Stomach (tissue), 19 donors: ENCODE measurements around the gene ZNF112. TPM values are rescaled to one million over a fixed set of nuclear protein-coding genes. Genes with fewer than 3 reads are reported as not detected.
"Not testable (repeated sequence)": the region's sequence is repeated elsewhere in the genome, so short reads cannot be mapped to it uniquely, and the experiment has no call there.

Experiments used
- DNase-seq, 2 donors: peaks; one replicate each; pipeline versions ENCODE4 v3.0.0 to v3.0.0-alpha.2; 2013 to 2019
- H3K27ac ChIP-seq, 5 donors: fragments of 200-600 bp in 4 of 5; sonication (generic) in 4 of 5; one replicate each; pipeline ENCODE4 v1.5.1; 2013 to 2019; ENCODE audit warnings: mild to moderate bottlenecking in 1 of 5, moderate library complexity in 1 of 5
- H3K27me3 ChIP-seq, 3 donors: fragments of 200-600 bp; sonication (generic); one replicate each; pipeline ENCODE4 v1.5.1; 2017 to 2019; ENCODE audit warnings: mixed run types in 1 of 3
- H3K36me3 ChIP-seq, 4 donors: fragments of 200-600 bp; sonication (generic); 1 replicate in 3 of 4; 2 replicates in 1 of 4; pipeline ENCODE4 v1.5.1; 2016 to 2019
- H3K4me1 ChIP-seq, 4 donors: fragments of 200-600 bp; sonication (generic); one replicate each; pipeline ENCODE4 v1.5.1; 2016 to 2019
- H3K4me3 ChIP-seq, 4 donors: fragments of 200-600 bp; sonication (generic) in 3 of 4; one replicate each; pipeline ENCODE4 v1.5.1; 2016 to 2019; ENCODE audit warnings: mild to moderate bottlenecking in 1 of 4
- H3K9me3 ChIP-seq, 4 donors: fragments of 200-600 bp; sonication (generic); one replicate each; pipeline ENCODE4 v1.5.1; 2016 to 2019
- CTCF ChIP-seq, 7 experiments: fragments of 450-650 bp in 4 of 7; fragments of 200-600 bp in 3 of 7; sonication (generic) in 3 of 7; IDR thresholded peaks; one replicate each; pipeline ENCODE4 v1.5.1; 2016 to 2019; ENCODE audit warnings: antibody characterized with exemption in 7 of 7, control low read depth in 2 of 7, mild to moderate bottlenecking in 1 of 7
- EP300 ChIP-seq: sonication (generic); formaldehyde crosslinking; IDR thresholded peaks from one replicate; pipeline ENCODE4 v1.6.1; 2017; ENCODE audit warnings: antibody characterized with exemption
- POLR2A ChIP-seq, 4 donors: fragments of 450-650 bp; IDR thresholded peaks; one replicate each; pipeline ENCODE4 v1.6.1; 2016; ENCODE audit warnings: antibody characterized with exemption in 4 of 4, control low read depth in 2 of 4, mild to moderate bottlenecking in 1 of 4, moderate library complexity in 1 of 4
- POLR2AphosphoS5 ChIP-seq, 3 donors: sonication (generic); formaldehyde crosslinking; IDR thresholded peaks; one replicate each; pipeline ENCODE4 v1.6.1; 2016; ENCODE audit warnings: antibody characterized with exemption in 3 of 3
- WGBS, 5 donors: extraction: QIAGEN DNeasy Blood & Tissue Kit in 3 of 5; methylation state at CpG; one replicate each; pipeline versions ENCODE4 v1.1.5 to v1.1.7; 2013 to 2018; 5-methylcytosine and 5-hydroxymethylcytosine counted together
- intact Hi-C: fragments of 100-400 bp; cut with DNase I; formaldehyde crosslinking; loops from one replicate; pipeline ENCODE4 v1.15.1; 2023; ENCODE audit warnings: low total_unique reads
- long read RNA-seq, 10 donors: transcript quantifications; one replicate each; lab custom pipeline, GENCODE V29; 2026
- polyA plus RNA-seq, 3 donors: library from polyadenylated mRNA; stranded (reverse); fragments of 200-250 nt; gene quantifications; one replicate each; pipeline ENCODE4 v1.2.3, GENCODE V29; 2013
- total RNA-seq, 5 donors: library from RNA; depleted of rRNA; stranded (reverse); fragments of >200 nt; gene quantifications; one replicate each; pipeline versions ENCODE4 v1.1.0 to v1.2.3, GENCODE V29; 2014 to 2016
- donor health status: healthy with polysubstance abuse.
- donor health status: Bipolar disorder and iron deficiency.
- donor health status: healthy.

The ZNF112 gene
- total RNA-seq (10 to 100 TPM in 2 of 5 donors, 1 to 10 TPM in 3; 1.2 to 20.1 (median 9.7) TPM), polyA plus RNA-seq (1 to 10 TPM; 1.1 to 1.7 (median 1.2) TPM)
- long read RNA-seq, donor 1, partial matches to known transcripts, result 0 of 1 reads
- long read RNA-seq, donor 1, other reads (novel, unspliced or antisense), result 0 of 1 reads
- long read RNA-seq, donor 2, partial matches to known transcripts, result 0 of 3 reads
- long read RNA-seq, donor 2, other reads (novel, unspliced or antisense), result 0 of 3 reads
- long read RNA-seq, donor 3, partial matches to known transcripts, result 0 of 1 reads
- long read RNA-seq, donor 3, other reads (novel, unspliced or antisense), result 0 of 1 reads
- long read RNA-seq, donor 4, result 0 reads
- long read RNA-seq, donor 5, result 0 reads
- long read RNA-seq, donor 6, partial matches to known transcripts, result 0 of 1 reads
- long read RNA-seq, donor 6, other reads (novel, unspliced or antisense), result 0 of 1 reads
- long read RNA-seq, donor 7, result 0 reads
- long read RNA-seq, donor 8, partial matches to known transcripts, result 0 of 2 reads
- long read RNA-seq, donor 8, other reads (novel, unspliced or antisense), result 0 of 2 reads
- long read RNA-seq, donor 9, partial matches to known transcripts, result 0 of 1 reads
- long read RNA-seq, donor 9, other reads (novel, unspliced or antisense), result 0 of 1 reads
- long read RNA-seq, donor 10, result 0 reads

DNA sequence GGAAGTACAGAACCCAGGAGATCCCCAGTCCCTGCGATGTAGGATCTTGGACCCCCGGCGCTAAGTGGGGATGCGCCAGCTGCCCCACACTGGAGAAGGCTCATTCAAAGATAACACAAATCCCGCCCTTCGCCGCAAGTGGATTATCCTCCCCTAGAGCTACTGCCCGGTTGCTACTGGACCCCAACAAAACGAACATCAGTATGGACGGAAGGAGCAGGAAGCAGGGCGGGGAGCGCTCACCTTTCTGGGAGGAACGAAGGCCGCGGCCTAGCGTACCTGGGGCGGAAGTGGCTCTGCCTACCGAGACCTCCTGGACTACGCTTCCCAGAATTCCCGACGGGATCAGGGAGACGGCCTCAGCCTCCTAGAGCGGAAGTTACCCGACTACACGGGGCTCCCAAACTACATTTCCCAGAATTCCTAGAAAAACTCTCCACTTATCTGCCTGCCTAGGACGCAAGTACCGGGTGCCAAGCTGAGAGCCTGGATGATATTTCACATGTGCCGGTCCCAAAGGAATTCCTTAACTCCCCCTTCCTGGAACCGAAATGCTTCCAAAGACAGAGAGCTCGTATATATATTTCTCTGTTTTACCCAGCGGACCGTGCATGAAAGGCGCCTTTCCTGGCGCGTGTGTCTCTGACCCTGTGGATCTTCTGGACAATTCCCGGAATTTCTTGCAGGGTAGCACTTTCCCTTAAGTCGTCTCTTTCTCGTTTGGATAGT is at the start of gene ZNF112:
ZNF112 (minus strand) TSS at position 298 of the 729 bp plus-strand sequence. CDS start 16,141 bp downstream, outside the sequence.
- 1 to 7% (median 4%) methylated on average over 27 to 38 of the region's 38 CpGs for WGBS, 5 donors
- Histone ChIP-seq H3K9me3 (peaks cover 0 to 31% (median 13%) of the 10 kb centered on the region in 4 donors), H3K27me3 (no peaks in the 10 kb centered on the region), H3K27ac (peak within 1 kb of the TSS; percentile 60 to 75 (median 70)), H3K4me3 (peak within 1 kb of the TSS; percentile 59 to 63 (median 60)), H3K4me1 (peaks cover 6 to 13% (median 12%) of the 10 kb centered on the region in 4 donors), H3K36me3 (no peaks in the 10 kb centered on the region)
- TF ChIP-seq POLR2AphosphoS5 (IDR thresholded peaks at IDR 0.05) (peak; percentile 48 to 79 (median 75)), CTCF (IDR thresholded peaks at IDR 0.05) (no peak)
- peak; percentile 90 to 98 for DNase-seq
- intact Hi-C loops, result no loop called here

DNA sequence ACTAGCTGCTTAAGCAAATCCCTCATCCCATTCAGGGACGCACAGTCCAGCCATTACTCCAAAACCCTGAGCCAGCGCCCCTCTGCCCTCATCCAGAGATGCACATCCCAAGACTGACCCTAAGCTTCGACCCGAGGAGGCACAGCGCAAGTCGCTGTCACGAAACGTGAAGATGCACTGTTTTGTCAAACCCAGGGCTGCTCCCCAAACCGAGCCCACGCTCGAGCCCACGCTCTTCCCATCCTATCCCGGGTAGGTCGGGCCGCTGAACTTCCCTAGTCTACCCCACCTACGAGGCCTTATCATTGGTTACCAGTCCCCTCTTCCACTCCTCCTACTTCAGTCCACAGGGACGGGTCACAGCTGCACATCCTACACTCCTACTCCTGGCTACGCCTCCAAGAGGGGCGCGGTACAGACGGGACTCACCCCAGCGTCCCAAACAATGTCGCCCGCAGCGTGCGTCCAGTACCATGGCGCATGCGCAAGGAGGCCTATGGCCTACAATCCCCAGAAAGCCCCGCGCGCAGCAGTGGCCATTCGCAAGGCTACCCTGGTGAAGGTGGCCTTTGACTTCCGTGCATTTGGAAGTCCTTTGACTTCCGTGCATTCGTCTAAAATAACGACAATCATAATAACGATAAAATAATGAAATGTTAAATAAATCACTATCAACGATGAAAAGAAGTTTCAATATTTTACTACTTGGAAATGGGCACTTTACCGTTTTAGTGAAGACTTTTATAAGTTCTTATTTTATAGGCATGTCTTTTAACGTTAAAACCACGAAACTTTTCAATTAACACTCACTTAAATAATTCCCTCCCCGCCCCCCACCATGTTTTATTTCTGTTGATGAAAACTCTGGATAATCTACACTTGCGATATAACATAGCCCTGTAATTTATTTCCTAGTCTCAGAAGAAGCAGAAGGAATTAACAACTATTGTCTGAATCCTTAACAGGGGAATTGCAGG is 44.9 kb upstream of the ZNF112 start, which contains the start of gene ZNF285:
ZNF285 (minus strand) TSS at position 470 of the 977 bp plus-strand sequence. CDS start 4,395 bp downstream, outside the sequence.
- Histone ChIP-seq H3K27me3 (no peaks in the 10 kb centered on the region), H3K4me1 (peaks cover 0 to 10% (median 4%) of the 10 kb centered on the region in 4 donors), H3K27ac (peak within 1 kb of the TSS in 1 of 5 donors; percentile 33), H3K4me3 (peak within 1 kb of the TSS; percentile 50 to 64 (median 60)), H3K9me3 (peaks cover 5 to 79% (median 43%) of the 10 kb centered on the region in 4 donors), H3K36me3 (peaks cover 0 to 7% (median 4%) of the 10 kb centered on the region in 4 donors)
- intact Hi-C loops, result no loop called here
- 6 to 11% (median 8%) methylated on average over 41 to 43 of the region's 43 CpGs for WGBS, 5 donors
- TF ChIP-seq POLR2AphosphoS5 (IDR thresholded peaks at IDR 0.05) (peak in 2 of 3 donors; percentile 50 to 68), CTCF (IDR thresholded peaks at IDR 0.05) (no peak), EP300 (no peak), POLR2A (IDR thresholded peaks at IDR 0.05) (no peak)
- peak; percentile 84 to 98 for DNase-seq

GRCh38 chr19:44389268-44389667 is 32.8 kb upstream of the ZNF112 start:
- 93 to 95% (median 94%) methylated on average over 4 of the region's 4 CpGs for WGBS, 5 donors
- peaks cover 7 to 87% (median 53%) of the 10 kb centered on the region in 4 donors for H3K36me3 ChIP-seq
- H3K4me1 ChIP-seq, H3K27ac ChIP-seq, intact Hi-C loops, H3K4me3 ChIP-seq, H3K27me3 ChIP-seq, DNase-seq: not testable (repeated sequence)
- H3K9me3 ChIP-seq, result peaks cover 0 to 83% (median 54%) of the 10 kb centered on the region in 4 donors

GRCh38 chr19:44374789-44375188 is 18.3 kb upstream of the ZNF112 start:
- no peaks in the 10 kb centered on the region for H3K27me3 ChIP-seq
- TF ChIP-seq EP300, result no peak
- no peak for TF ChIP-seq CTCF (IDR thresholded peaks at IDR 0.05)
- TF ChIP-seq POLR2A (IDR thresholded peaks at IDR 0.05), result no peak
- TF ChIP-seq POLR2AphosphoS5 (IDR thresholded peaks at IDR 0.05), result no peak
- H3K4me3 ChIP-seq, result no peak overlapping the region
- WGBS, 5 donors, result 46 to 52% (median 48%) methylated on average over 2 of the region's 2 CpGs
- H3K9me3 ChIP-seq, result peaks cover 4 to 53% (median 27%) of the 10 kb centered on the region in 4 donors
- no peaks in the 10 kb centered on the region for H3K4me1 ChIP-seq
- no peak for DNase-seq
- intact Hi-C loops, result no loop called here
- H3K36me3 ChIP-seq, result no peaks in the 10 kb centered on the region
- H3K27ac ChIP-seq, result no peak overlapping the region
